Nephron progenitor cell (in vitro differentiated cells): ENCODE measurements around the gene TSPAN7.

Source experiments
- DNase-seq: peaks from one replicate; pipeline ENCODE4 v3.0.0; 2021
- H3K27ac Mint-ChIP-seq: 2 replicates; pipeline ENCODE4 v1.8.0; 2021; ENCODE audit warnings: mild to moderate bottlenecking, moderate library complexity, mixed read lengths
- H3K27me3 Mint-ChIP-seq: 2 replicates; pipeline ENCODE4 v1.8.0; 2021; ENCODE audit warnings: mild to moderate bottlenecking, low read depth, mixed read lengths; ENCODE audit not compliant: poor library complexity
- H3K36me3 Mint-ChIP-seq: 2 replicates; pipeline ENCODE4 v1.8.0; 2021; ENCODE audit warnings: low read depth, mixed read lengths
- H3K4me1 Mint-ChIP-seq: 2 replicates; pipeline ENCODE4 v1.8.0; 2021; ENCODE audit warnings: mixed read lengths
- H3K4me3 Mint-ChIP-seq: 2 replicates; pipeline ENCODE4 v1.8.0; 2021; ENCODE audit warnings: mild to moderate bottlenecking, moderate library complexity, mixed read lengths
- H3K9me3 Mint-ChIP-seq: 2 replicates; pipeline ENCODE4 v1.8.0; 2021; ENCODE audit warnings: mild to moderate bottlenecking, moderate library complexity, mixed read lengths
- TF ChIP-seq, protein P1 (sequence below): fragments of 200-600 bp; sonication (generic); IDR thresholded peaks from 2 replicates; pipeline ENCODE4 v1.5.0; 2021; ENCODE audit warnings: antibody characterized with exemption

The TSPAN7 gene, protein sequence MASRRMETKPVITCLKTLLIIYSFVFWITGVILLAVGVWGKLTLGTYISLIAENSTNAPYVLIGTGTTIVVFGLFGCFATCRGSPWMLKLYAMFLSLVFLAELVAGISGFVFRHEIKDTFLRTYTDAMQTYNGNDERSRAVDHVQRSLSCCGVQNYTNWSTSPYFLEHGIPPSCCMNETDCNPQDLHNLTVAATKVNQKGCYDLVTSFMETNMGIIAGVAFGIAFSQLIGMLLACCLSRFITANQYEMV

DNA sequence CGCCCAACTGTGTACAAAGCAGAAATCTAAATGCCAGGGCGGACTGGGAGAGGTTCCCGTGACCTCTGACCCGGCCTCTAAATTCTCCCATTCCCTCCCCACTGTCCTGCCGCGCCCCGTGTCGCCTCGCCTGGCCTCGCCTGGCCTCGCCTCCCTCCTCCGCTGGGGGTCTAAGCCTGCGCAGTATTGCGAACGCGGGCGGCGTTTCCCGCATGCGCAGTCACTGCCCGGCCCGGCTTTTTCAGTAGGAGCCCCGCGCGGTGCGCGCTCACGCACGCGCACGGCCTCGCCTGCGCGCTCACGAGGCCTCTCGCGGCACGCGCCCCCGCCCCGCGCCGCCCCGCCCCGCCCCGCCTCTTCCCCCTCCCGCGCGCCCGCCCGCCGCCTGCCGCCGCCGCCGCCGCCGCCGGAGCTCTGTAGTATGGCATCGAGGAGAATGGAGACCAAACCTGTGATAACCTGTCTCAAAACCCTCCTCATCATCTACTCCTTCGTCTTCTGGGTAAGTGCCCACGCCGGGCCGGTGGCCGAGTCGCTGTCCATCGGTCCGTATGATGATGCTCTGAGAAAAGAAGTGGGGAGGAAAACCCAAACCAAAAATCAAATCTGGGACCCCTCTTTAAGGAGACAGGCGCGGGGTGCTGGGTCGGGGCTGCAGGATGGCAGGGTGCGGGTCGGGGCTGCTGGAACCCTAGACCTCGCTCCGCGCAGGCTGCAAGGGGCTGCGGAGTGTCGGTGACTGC, at the start of gene TSPAN7:
Gene TSPAN7 (plus strand): TSS at position 417 of the 743 bp plus-strand sequence. CDS start 5 bp downstream, at position 422.
- peak within 1 kb of the TSS; percentile 90 for H3K4me3 Mint-ChIP-seq
- H3K4me1 Mint-ChIP-seq: peaks cover 7% of the 10 kb centered on the region
- H3K9me3 Mint-ChIP-seq: peaks cover 23% of the 10 kb centered on the region
- DNase-seq: peak; percentile 84
- peaks cover 27% of the 10 kb centered on the region for H3K27me3 Mint-ChIP-seq
- TF ChIP-seq, protein P1, sequence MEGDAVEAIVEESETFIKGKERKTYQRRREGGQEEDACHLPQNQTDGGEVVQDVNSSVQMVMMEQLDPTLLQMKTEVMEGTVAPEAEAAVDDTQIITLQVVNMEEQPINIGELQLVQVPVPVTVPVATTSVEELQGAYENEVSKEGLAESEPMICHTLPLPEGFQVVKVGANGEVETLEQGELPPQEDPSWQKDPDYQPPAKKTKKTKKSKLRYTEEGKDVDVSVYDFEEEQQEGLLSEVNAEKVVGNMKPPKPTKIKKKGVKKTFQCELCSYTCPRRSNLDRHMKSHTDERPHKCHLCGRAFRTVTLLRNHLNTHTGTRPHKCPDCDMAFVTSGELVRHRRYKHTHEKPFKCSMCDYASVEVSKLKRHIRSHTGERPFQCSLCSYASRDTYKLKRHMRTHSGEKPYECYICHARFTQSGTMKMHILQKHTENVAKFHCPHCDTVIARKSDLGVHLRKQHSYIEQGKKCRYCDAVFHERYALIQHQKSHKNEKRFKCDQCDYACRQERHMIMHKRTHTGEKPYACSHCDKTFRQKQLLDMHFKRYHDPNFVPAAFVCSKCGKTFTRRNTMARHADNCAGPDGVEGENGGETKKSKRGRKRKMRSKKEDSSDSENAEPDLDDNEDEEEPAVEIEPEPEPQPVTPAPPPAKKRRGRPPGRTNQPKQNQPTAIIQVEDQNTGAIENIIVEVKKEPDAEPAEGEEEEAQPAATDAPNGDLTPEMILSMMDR: no peak
- H3K36me3 Mint-ChIP-seq: no peaks in the 10 kb centered on the region
- H3K27ac Mint-ChIP-seq: peak within 1 kb of the TSS; percentile 91

DNA sequence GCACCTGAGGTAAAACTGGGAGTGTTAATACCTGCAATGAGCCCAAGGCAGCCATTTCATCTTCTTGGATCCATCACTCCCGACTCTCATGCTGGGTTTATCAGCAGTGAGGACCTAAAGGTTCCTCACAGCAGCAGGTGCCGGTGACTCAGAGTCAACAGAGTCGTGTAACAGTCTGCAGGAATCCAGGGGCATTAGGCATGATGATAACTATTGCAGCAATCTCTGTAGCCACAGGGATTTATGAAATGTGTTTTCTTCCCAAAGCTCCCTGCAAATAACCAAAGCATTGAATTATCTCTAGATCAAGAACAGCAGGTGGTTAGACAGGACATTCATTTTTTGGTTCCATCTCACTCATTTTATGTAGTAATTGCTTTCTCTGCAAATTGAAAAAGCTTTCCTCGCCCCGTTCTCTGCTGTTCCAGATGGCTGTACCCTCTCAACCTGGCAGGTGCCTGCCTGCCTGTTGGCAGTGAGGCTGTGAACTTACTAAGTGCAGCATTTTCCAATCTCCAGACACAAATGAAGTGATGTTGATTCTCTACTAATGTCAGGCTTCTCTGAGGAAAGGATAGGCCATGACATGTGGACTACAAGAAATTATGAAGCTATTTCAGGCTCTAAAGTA, 48.1 kb upstream of the TSPAN7 start:
- peaks cover 21% of the 10 kb centered on the region for H3K27me3 Mint-ChIP-seq
- H3K4me1 Mint-ChIP-seq: peaks cover 6% of the 10 kb centered on the region
- TF ChIP-seq, protein P1: no peak
- H3K36me3 Mint-ChIP-seq: no peaks in the 10 kb centered on the region
- peaks cover 7% of the 10 kb centered on the region for H3K9me3 Mint-ChIP-seq
- DNase-seq: no peak
- no peak overlapping the region for H3K4me3 Mint-ChIP-seq
- H3K27ac Mint-ChIP-seq: no peak overlapping the region

DNA sequence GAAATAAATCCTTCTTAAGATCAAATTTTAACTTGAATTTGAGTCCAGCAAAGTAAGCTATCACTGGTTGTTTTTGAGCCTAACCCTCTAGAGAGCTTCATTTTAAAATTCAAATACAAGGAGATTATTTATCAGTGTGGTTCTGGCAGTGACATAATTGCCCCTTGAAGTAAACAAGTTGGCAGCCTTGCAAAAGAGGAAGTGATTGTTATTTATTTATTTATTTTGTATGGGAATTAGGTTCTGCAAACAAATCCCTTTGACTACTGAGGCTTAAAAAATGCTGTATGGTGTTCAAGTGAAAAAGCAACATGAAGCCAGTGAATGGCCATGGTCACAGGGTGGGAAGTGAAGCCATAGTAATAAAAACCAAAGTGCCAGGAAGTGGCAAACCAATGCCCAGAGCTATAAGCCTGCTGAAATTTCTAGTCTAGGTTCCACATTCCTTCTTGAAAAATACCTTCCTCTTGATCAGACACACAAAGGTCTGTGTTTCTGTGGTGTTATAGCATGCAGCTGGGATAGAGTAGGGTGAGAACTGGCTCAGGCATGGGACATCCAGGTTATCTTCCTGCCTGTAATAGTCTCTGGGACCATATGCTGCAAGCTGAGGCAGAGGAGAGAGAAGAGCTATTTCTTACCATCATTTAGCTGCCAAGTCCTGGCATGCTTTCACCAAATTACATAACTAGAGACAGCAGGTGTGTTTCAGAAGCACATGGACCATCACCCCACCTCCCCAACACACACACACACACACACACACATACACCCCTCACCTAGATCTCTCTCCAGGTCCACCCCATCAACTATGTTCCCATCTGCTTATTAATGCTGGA, 47.1 kb upstream of the TSPAN7 start:
- no peak for DNase-seq
- Mint-ChIP-seq H3K4me1 (peaks cover 12% of the 10 kb centered on the region), H3K27ac (no peak overlapping the region), H3K36me3 (no peaks in the 10 kb centered on the region), H3K4me3 (no peak overlapping the region), H3K9me3 (peaks cover 12% of the 10 kb centered on the region), H3K27me3 (peaks cover 21% of the 10 kb centered on the region)
- TF ChIP-seq, protein P1: no peak

DNA sequence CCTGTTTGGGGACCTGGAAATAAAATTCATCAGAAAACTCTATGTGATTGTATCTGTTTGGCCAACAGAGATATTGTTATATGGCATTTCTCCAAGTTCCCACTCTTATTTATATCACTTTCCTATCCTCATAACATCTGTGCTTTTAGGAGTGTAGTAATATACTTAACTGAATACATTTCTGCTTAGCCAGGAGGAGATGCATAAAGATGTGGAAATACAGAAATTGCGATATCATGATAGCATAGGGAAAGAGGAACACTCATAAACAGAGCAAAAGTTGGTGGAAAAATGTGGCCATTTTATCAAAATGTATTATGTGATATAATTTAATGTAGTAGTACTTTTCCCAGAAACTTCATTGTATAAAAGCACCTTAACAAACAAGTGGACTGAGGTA, 46.1 kb upstream of the TSPAN7 start:
- no peak overlapping the region for H3K27ac Mint-ChIP-seq
- H3K27me3 Mint-ChIP-seq: peaks cover 18% of the 10 kb centered on the region
- TF ChIP-seq, protein P1: no peak
- no peaks in the 10 kb centered on the region for H3K36me3 Mint-ChIP-seq
- H3K4me3 Mint-ChIP-seq: no peak overlapping the region
- DNase-seq: no peak
- peaks cover 18% of the 10 kb centered on the region for H3K9me3 Mint-ChIP-seq
- H3K4me1 Mint-ChIP-seq: peaks cover 13% of the 10 kb centered on the region

DNA sequence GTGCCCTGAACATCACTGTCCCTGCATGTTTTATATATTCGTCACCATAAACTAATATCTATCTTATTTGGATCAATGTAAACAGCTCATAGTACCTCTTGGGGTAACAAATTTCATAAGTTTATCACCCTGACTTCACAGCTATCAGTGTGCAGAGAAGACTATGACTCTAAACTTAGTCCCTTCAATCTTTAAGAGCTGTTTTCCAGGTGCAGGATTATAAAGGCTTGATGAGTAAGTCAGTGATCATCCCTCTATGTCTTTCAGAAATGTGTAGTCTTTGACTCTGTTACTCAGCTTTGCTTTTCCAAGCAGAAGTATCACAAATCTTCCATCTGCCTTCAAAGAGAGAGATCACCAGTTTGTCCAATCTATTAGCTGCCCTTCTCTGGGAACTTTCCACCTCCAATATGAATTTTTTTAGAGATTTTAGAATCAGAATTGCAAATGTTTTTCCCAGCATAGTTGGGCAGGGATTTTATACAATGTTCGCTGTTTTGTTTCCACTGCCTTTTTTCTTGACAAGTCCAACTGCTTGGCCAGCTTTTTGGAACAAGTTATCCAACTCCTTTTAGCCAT, 45.1 kb upstream of the TSPAN7 start:
- no peak for DNase-seq
- Mint-ChIP-seq H3K9me3 (peaks cover 23% of the 10 kb centered on the region), H3K4me1 (peaks cover 13% of the 10 kb centered on the region), H3K4me3 (no peak overlapping the region), H3K27me3 (peaks cover 17% of the 10 kb centered on the region), H3K27ac (no peak overlapping the region), H3K36me3 (no peaks in the 10 kb centered on the region)
- TF ChIP-seq, protein P1: no peak
